ENCODE results near the gene ALDH2.
"Not testable (repeated sequence)": the region's sequence is repeated elsewhere in the genome, so short reads cannot be mapped to it uniquely, and the experiment has no call there.

ALDH2 gene

GRCh38 chr12:111732786-111733185 is 33.9 kb upstream of the ALDH2 start:
- Mint-ChIP-seq H3K36me3 (ENCODE audit: low read depth) (peaks cover 76% of the 10 kb centered on the region), H3K4me3 (no peak overlapping the region), H3K27ac (peak overlapping the region; percentile 36), H3K9me3 (no peaks in the 10 kb centered on the region), H3K4me1 (no peaks in the 10 kb centered on the region), H3K27me3 (ENCODE audit: low read depth, poor library complexity) (peaks cover 7% of the 10 kb centered on the region)
- no peak for TF ChIP-seq CTCF (IDR thresholded peaks at IDR 0.05)
- DNase-seq, result no peak

GRCh38 chr12:111733340-111733915 is 33.3 kb upstream of the ALDH2 start:
- Mint-ChIP-seq H3K4me3 (no peak overlapping the region), H3K4me1 (no peaks in the 10 kb centered on the region), H3K27ac (peak overlapping the region; percentile 22), H3K9me3 (no peaks in the 10 kb centered on the region), H3K27me3 (ENCODE audit: low read depth, poor library complexity) (peaks cover 3% of the 10 kb centered on the region), H3K36me3 (ENCODE audit: low read depth) (peaks cover 70% of the 10 kb centered on the region)
- DNase-seq, result no peak
- TF ChIP-seq CTCF (IDR thresholded peaks at IDR 0.05), result no peak

- H3K4me1 Mint-ChIP-seq; H3K4me3 Mint-ChIP-seq; DNase-seq; H3K27me3 Mint-ChIP-seq (ENCODE audit: low read depth, poor library complexity); H3K9me3 Mint-ChIP-seq: not testable (repeated sequence)
- Mint-ChIP-seq H3K27ac (peak overlapping the region; percentile 91), H3K36me3 (ENCODE audit: low read depth) (peaks cover 43% of the 10 kb centered on the region)
These were observed 27.2 kb upstream of the ALDH2 start for GRCh38 chr12:111739524-111739923.

- Mint-ChIP-seq H3K27me3 (ENCODE audit: low read depth, poor library complexity) (peaks cover 3% of the 10 kb centered on the region), H3K36me3 (ENCODE audit: low read depth) (peaks cover 41% of the 10 kb centered on the region), H3K4me1 (peaks cover 5% of the 10 kb centered on the region), H3K27ac (peak overlapping the region; percentile 84), H3K4me3 (no peak overlapping the region), H3K9me3 (no peaks in the 10 kb centered on the region)
- no peak for TF ChIP-seq CTCF (IDR thresholded peaks at IDR 0.05)
- DNase-seq, result no peak
These were observed 25.4 kb upstream of the ALDH2 start for GRCh38 chr12:111741235-111741812.

GRCh38 chr12:111745211-111745610 is 21.5 kb upstream of the ALDH2 start:
- peaks cover 5% of the 10 kb centered on the region for H3K4me1 Mint-ChIP-seq
- peaks cover 29% of the 10 kb centered on the region for H3K36me3 Mint-ChIP-seq (ENCODE audit: low read depth)
- H3K4me3 Mint-ChIP-seq, result no peak overlapping the region
- no peak for TF ChIP-seq CTCF (IDR thresholded peaks at IDR 0.05)
- no peak overlapping the region for H3K27ac Mint-ChIP-seq
- no peaks in the 10 kb centered on the region for H3K27me3 Mint-ChIP-seq (ENCODE audit: low read depth, poor library complexity)
- no peaks in the 10 kb centered on the region for H3K9me3 Mint-ChIP-seq
- no peak for DNase-seq

GRCh38 chr12:111747333-111747732 is 19.4 kb upstream of the ALDH2 start:
- H3K36me3 Mint-ChIP-seq (ENCODE audit: low read depth), result peaks cover 29% of the 10 kb centered on the region
- TF ChIP-seq CTCF (IDR thresholded peaks at IDR 0.05), result no peak
- no peak overlapping the region for H3K27ac Mint-ChIP-seq
- H3K9me3 Mint-ChIP-seq, result no peaks in the 10 kb centered on the region
- H3K27me3 Mint-ChIP-seq (ENCODE audit: low read depth, poor library complexity), result no peaks in the 10 kb centered on the region
- no peak for DNase-seq
- peaks cover 4% of the 10 kb centered on the region for H3K4me1 Mint-ChIP-seq
- H3K4me3 Mint-ChIP-seq, result no peak overlapping the region

All from nephron progenitor cell (in vitro differentiated cells).